HG03521 (cell line): ENCODE measurements around the gene LIPF.
"Not testable (repeated sequence)": the region's sequence is repeated elsewhere in the genome, so short reads cannot be mapped to it uniquely, and the experiment has no call there.

ENCODE experiments used
- ATAC-seq: cut with Tn5 transposase; IDR thresholded peaks from one replicate; pipeline ENCODE4 v1.9.1; 2021; ENCODE audit warnings: mild to moderate bottlenecking, moderate library complexity; ENCODE audit not compliant: unreplicated experiment

The LIPF gene

DNA sequence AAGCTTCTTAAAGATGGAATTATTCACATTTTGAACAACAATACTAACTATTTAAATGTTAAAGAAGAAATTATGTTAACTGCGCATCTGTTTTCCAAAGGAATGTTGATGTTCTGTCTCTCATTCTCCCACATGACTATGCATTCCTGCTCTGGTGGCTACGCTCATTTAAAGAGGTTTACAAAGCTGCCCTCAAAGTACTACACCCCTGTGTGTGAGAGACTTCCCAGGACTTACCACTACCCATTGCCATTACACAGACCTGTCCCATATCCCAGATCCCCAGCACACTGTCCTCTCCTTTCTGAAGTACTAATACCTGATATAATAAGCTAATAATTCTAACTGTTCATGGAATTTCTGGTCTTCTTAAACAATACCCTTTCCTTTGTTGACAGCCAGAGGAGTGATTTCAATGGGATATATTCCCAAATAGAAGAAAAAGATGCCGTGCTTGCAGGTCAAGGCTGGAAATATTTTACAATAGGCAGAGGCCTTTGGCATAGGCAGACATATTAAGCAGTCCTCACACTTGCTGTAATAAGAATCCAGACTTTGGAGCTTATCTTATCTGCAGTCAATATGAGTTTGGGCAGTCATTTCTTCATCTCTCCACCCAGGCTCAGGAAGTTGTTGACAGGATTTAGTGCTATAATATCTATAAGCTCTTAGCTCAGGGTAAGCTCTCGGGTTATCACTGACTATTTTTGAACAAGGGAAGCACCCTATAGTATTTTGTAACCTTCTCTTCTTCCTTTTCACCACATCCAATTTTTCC, 12.2 kb downstream of the LIPF start:
- ATAC-seq, result no peak

DNA sequence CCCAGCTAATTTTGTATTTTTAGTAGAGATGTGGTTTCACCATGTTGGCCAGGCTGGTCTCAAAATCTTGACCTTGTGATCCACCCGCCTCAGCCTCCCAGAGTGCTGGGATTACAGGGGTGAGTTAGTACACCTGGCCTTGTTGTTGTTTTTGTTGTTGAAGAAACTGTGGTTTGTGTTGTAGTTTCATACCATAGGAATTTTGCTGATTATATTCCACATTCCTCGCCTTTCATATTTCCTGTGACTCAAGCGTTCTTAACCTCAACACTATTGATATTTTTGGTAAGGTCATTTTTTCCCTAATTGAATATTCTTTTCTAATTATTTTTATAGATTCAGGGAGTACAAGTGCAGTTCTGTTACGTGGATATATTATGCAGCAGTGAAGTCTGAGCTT, 16.7 kb downstream of the LIPF start:
- no peak for ATAC-seq

DNA sequence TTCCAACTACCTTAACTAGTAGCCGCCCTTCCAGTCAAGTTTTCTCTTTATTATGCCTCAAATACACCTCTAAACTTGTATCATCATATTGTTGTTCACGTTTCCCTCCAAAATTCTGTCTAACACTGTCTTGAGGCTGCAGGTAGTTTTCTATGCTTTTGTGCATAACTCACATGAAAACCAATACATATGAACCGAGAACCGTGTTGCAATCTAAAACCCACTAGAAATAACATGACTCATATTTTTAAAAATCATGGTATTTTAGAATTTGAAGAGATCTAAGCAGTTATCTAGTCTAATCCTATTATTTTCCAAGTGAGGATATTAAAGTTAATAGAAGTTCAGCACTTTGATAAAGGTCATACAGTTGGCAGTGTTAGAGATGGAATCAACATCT, 18.2 kb downstream of the LIPF start:
- ATAC-seq, result no peak

DNA sequence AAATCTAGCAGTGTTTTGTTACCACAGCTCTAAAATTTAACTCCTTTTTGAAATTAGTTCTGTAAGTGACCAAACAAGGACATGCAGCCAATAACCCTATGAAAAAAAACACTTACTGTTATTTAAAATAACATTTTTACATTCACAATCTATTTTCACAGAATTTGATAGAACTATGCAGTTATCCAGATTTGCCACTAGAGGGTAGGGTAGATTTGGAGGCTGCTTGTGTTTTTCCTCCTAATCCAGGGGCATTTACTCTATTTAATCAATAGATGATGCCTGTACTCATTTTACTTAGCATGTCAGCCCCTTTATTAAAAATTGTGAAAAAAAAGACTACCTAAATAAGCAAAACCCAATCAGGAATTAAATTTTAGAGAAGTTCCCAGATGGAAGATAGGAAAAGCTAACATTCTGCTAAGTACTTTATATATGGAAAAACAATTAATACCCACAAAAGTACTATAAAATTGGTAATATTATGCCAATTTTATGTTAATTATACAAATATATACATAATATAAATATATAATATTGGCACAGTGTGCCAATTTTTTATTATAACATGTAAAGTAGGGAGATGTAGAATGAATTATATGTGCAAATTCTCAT, 23.7 kb downstream of the LIPF start:
- no peak for ATAC-seq

DNA sequence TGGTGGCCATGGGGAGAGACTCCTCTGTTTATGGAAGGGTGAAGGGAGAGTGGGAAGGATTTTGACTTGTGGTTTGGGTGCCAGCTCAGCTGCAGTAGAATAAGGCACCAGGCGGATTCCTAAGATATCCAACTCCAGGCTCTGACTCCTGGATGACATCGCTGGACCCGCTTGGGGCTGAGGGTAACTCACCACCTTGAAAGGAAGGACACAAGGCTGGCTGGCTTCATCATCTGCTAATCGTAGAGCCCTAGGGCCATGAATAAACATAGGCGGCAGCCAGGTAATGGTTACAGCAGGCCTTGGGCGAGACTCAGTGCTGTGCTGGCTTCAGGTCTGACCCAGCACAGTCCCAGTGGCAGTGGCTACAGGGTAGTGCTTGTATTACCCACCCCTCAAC, 25.1 kb downstream of the LIPF start:
- ATAC-seq, result no peak

DNA sequence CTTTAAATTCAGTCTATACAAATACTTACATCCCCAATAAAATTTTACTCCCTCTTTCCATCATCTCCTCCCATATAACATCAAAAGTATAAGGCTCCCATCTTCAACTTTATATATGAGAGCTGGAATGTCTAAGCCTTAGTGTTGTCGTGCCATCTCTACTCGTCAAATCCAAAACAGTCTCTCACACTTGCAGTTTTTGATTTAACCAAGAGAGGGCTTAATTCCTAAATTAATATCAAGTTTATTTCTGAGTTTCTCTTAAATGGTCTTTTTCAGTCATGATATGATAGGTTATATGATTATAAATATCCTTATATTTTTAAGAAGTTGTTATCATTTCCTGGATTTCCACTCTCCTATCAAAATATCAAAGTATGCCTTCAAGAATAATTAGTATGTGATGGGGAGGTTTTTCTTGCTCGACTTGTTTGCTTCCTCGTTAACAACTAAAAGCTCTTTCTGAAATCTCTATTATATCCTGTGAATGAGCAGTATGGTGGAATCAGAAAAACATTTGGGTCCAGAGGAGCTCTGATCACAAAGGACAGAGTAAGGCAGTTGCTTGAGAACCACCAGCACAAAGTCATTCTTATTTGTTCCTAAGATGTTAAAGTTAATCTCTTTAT, 29.3 kb downstream of the LIPF start:
- no peak for ATAC-seq

DNA sequence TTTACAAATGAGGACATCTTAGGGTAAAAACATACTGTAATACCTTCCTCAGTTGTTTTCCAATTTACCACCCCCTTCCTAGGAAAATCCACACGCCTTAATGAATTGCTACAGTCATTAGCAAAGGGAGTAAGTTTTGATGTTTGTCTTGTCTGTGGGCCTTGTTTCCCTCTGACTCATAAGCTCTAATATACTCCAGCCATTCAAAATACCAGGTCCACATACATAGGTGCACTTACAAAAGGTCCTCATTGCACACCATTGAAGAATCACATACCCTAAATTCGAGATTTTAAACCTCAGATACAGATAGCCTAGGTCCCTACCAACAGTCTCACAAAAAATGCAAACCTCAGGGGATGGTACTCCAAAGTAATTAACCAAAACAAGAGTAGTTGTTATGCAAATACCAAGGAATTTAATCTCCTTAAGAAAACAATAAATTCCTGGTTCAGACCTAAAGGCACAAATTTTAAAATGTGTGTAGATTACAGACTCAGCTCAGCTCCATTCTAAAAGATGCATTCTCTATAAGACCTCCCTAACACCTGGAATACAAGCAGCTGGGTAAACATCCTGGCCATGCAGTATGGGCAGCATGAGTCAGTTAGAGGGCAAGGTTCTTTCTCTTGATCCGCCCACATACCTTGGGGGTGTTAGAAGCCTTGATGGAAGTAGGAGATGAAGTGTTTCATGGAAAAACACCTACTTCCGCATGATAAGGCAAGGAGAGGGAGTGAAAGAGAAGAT, 38.8 kb downstream of the LIPF start:
- no peak for ATAC-seq

DNA sequence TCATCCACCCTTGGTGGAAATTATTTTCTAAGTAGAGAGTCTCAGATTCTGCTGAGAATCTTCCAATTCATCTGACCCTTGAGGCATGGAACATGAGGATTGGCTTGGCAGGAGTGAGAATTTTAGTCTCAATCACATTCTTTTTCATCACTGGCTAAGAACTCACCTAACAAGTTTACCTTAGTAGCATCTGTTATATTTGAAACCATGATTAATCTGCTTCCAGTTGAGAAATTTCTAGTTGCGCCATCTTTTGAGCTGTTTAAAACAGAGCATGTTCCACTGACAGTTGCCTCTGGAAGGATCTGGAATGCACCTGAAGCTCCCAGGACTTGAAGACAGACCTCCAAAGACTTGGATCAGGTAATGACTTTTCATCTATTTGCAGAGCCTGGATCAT, 41.7 kb downstream of the LIPF start, which contains the start of gene LIPK:
Gene LIPK (plus strand): TSS at position 292 of the 400 bp plus-strand sequence. CDS start 18,295 bp downstream, outside the sequence.
- no peak for ATAC-seq

DNA sequence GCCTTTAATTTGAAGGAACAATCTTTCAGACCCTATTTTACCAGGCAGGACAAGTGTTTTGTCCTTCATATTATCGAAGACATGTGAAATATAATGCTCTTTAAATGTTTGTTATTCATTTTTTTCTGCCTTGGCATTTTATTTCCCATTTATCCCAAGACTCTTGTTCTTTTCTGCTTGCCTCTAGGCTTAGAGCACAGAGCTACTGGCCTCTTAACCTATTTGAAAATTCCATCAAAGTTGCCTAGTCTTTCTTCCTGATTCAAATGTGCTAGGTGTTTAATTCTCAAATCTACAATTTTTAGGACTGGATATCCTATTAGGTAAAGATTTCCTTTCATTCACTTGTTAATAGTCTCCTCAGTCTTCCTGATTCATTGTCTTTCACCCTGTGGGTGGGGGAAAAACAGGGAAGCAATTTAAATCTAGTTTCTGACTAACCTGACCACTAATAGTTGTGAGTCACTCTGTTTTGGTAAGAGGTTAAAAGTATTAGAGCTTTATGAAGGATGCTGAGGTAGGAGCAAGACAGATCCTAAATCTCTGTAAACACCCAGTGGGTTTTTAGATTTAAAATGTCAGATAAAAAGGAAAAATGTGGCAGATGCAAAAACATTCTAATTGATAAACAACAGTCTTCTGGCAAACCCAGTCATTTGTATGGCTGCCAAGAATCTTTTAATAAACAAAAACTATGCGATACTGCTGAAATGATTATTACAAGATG, 43.4 kb downstream of the LIPF start:
- no peak for ATAC-seq

DNA sequence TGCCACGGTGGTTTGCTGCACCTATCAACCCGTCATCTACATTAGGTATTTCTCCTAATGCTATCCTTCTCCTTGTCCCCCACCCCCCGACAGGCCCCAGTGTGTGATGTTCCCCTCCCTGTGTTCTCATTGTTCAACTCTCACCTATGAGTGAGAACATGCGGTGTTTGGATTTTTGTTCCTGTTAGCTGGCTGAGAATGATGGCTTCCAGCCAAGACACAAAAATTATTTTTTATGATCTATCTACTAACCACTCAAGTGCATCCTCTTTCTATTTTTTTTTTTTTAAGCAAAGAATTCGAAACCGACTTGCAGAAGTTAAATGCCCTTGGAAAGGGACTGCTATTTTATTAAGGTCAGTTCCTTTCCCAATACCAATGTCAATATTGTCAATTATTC, 45.1 kb downstream of the LIPF start:
- not testable (repeated sequence) for ATAC-seq

DNA sequence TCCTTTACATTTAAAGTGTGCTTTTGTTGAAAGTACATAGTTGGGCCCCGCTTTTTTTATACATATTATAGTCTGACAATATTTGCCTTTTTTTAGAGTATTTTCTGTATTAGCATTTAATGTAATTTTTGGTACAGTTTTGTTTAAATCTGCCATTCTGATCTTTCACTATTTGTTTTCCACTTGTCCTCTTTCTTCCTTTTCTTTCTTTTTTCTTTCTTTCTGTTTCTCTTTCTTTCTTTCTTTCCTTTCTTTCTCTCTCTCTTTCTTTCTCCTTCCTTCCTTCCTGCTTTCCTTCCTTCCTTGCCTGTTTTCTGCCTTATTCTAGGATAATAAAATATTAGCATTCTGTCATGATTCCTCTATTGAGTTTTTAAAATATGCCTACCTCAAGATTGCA, 51.3 kb downstream of the LIPF start:
- ATAC-seq, result no peak

DNA sequence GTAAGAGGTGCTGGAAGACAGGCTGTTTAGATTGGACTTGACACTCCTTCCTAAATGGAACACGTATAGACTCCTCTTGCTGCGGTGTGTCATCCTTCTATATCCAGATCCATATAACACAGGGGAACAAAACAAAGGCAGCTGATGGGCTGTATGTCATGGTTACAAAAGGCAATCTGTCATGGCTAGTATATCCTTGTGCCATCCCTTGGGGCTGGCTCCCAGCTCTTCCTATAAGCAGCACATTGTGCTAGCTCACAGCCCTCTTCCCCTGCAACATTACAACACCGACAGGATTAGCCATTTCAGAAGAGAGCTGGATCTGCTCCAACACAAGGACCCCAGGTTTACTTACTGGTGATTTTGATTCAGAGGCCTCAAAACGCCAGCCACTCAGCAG, 57.1 kb downstream of the LIPF start:
- no peak for ATAC-seq

DNA sequence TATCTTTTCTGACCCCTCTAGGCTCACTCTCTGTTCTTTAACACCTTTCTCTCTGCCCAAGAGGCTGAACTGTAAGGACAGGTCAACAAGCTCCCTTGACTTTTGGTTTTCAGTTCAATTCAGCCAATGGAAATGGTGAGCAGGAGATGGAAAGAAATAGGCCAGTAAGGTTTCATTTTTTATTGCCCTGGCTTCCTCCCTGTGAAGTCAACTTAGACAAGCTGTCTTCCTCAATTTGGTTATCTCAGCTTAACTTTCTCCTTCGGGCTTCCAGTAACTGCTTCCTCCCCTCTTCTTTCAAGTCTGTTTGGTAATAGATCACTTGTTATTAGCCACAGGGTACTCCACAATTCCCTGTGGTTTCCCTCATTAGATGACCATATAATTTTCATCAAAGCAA, 61.6 kb downstream of the LIPF start:
- no peak for ATAC-seq

DNA sequence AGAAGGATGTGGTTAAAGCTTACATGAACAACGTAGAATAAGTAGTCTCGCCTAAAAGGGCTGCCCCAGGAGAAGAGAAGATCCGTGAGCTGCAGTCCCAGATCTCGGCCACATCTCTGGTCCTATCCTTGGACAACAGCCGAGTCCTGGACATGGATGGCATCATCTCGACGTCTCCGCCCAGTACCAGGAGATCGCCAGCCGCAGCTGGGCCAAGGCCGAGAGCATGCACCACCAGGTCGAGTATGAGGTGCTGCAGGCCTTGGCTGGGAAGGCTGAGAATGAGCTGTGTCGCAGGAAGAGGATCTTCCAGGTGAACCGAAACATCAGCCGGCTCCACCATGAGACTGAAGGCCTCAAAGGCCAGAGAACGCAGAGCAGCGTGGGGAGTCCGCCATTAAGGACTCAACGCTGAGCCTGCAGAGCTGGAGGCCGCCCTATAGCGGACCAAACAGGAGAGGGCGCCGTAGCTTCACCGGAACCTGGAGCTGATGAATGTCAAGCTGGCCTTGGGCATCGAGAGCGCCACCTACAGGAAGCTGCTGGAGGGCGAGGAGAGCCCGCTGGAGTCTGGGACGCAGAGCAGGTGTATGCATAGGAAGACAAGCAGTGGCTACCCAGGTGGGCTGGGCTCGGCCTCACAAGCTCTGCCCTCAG, 64.0 kb downstream of the LIPF start:
- ATAC-seq, result no peak
